Calu3 (cell line): Measurements from ENCODE around the gene SPIRE1. TPM values are rescaled to one million over a fixed set of nuclear protein-coding genes. Genes with fewer than 3 reads are reported as not detected.
"Not testable (repeated sequence)": the region's sequence is repeated elsewhere in the genome, so short reads cannot be mapped to it uniquely, and the experiment has no call there.

Experiments used
- BruUV-seq: library from RNA; stranded (reverse); fragments of 400-500 nt; replicated peaks from 2 replicates; lab custom pipeline; 2021; lab: Mats Ljungman, UMichigan
- CTCF ChIA-PET: fragments of 300-600 bp; sonication (Branson Sonifier 250); formaldehyde crosslinking; loops from one replicate; lab custom pipeline; 2022; ENCODE audit warnings: antibody characterized with exemption; lab: Charles Lee
- DNase-seq: peaks from one replicate; pipeline ENCODE4 v3.0.0; 2022
- H3K27ac Mint-ChIP-seq: one replicate; pipeline ENCODE4 v1.8.0; 2022; ENCODE audit warnings: mixed read lengths; ENCODE audit not compliant: unreplicated experiment
- H3K27me3 Mint-ChIP-seq: one replicate; pipeline ENCODE4 v1.8.0; 2022; ENCODE audit warnings: mixed read lengths; ENCODE audit not compliant: unreplicated experiment
- H3K36me3 Mint-ChIP-seq: one replicate; pipeline ENCODE4 v1.8.0; 2022; ENCODE audit warnings: mild to moderate bottlenecking, moderate library complexity, mixed read lengths; ENCODE audit not compliant: insufficient read depth, unreplicated experiment
- H3K4me1 Mint-ChIP-seq: one replicate; pipeline ENCODE4 v1.8.0; 2022; ENCODE audit warnings: mild to moderate bottlenecking, low read depth, mixed read lengths; ENCODE audit not compliant: unreplicated experiment
- H3K4me3 Mint-ChIP-seq: one replicate; pipeline ENCODE4 v1.8.0; 2022; ENCODE audit warnings: mild to moderate bottlenecking, low read depth, moderate library complexity, mixed read lengths; ENCODE audit not compliant: unreplicated experiment
- H3K9me3 Mint-ChIP-seq: one replicate; pipeline ENCODE4 v1.8.0; 2022; ENCODE audit warnings: low read depth, mixed read lengths; ENCODE audit not compliant: unreplicated experiment
- intact Hi-C: fragments of 100-400 bp; cut with micrococcal nuclease; formaldehyde crosslinking; loops from one replicate; pipeline ENCODE4 v1.10.0; 2022; ENCODE audit not compliant: unreplicated experiment
- total RNA-seq: library from RNA; stranded (reverse); gene quantifications from 2 replicates; pipeline ENCODE4 v1.2.3, GENCODE V29; 2022
- TF ChIP-seq, protein P1 (sequence below): fragments of 200-600 bp; IDR thresholded peaks from one replicate; pipeline ENCODE4 v1.8.0; 2022; ENCODE audit warnings: antibody characterized with exemption; ENCODE audit not compliant: unreplicated experiment

SPIRE1 gene
- total RNA-seq, 1 experiment from 2014 or later = 98.6 TPM

DNA sequence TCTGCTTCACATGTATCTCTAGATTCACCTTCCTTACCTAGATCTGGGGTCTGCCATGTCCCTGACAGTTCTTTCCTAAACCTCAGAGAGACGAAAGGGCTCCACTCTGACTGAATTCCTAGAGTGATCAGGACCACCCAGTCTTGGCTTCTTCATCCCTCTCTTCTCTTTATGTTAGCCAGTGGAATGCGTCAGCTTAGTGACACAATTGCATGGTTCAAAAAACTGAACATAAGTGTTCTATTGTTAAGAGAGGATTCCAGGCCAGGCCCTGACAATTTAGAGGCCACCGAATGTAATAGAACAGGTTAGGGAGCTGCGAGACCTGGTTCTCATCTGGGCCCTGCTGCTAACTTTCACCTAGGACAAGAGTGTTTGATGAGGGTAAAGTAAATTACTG lies 240.2 kb downstream of the SPIRE1 start:
- no TSS peak for BruUV-seq
- DNase-seq = no peak
- Mint-ChIP-seq H3K36me3 (peaks cover 17% of the 10 kb centered on the region), H3K27ac (no peak overlapping the region), H3K4me1 (no peaks in the 10 kb centered on the region), H3K9me3 (no peaks in the 10 kb centered on the region), H3K27me3 (no peaks in the 10 kb centered on the region), H3K4me3 (no peak overlapping the region)
- TF ChIP-seq, protein P1, sequence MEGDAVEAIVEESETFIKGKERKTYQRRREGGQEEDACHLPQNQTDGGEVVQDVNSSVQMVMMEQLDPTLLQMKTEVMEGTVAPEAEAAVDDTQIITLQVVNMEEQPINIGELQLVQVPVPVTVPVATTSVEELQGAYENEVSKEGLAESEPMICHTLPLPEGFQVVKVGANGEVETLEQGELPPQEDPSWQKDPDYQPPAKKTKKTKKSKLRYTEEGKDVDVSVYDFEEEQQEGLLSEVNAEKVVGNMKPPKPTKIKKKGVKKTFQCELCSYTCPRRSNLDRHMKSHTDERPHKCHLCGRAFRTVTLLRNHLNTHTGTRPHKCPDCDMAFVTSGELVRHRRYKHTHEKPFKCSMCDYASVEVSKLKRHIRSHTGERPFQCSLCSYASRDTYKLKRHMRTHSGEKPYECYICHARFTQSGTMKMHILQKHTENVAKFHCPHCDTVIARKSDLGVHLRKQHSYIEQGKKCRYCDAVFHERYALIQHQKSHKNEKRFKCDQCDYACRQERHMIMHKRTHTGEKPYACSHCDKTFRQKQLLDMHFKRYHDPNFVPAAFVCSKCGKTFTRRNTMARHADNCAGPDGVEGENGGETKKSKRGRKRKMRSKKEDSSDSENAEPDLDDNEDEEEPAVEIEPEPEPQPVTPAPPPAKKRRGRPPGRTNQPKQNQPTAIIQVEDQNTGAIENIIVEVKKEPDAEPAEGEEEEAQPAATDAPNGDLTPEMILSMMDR = no peak
- CTCF ChIA-PET = no interaction called here
- intact Hi-C loops = no loop called here

DNA sequence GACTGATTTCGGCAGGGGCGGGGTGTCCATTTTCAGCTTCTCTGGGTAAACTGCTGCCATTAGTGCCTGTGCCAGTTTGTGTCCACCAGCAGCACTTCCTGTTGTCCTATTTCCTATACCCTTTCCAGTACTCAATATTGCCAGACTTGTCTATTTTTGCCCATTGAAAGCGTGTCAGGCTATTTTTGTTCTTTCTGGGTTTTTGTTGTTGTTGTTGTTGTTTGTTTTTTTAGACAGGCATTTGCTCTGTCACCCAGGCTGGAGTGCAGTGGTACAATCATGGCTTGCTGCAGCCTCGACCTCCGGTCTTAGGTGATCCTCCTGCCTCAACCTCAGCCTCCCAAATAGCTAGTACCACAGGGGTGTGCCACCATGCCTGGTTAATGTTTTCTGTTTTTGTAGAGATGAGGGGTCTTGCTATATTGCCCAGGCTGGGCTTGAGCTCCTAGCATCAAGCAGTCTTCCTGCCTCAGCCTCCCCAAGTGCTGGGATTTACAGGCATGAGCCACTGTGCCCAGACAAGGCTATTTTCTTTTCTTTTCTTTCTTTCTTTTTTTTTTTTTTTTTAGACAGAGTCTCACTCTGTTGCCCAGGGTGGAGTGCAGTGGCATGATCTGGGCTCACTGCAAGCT lies 241.7 kb downstream of the SPIRE1 start:
- Mint-ChIP-seq H3K36me3 (peaks cover 22% of the 10 kb centered on the region), H3K27me3 (no peaks in the 10 kb centered on the region), H3K27ac (peak overlapping the region; percentile 1), H3K4me1 (no peaks in the 10 kb centered on the region), H3K9me3 (no peaks in the 10 kb centered on the region), H3K4me3 (no peak overlapping the region)
- CTCF ChIA-PET = interaction anchor here (0.7 kb wide), 2 partner anchors 15 to 24 kb away, joined by 3 to 5 read pairs; no protein-coding TSS in a partner anchor
- intact Hi-C loops = no loop called here
- TF ChIP-seq, protein P1 = no peak
- DNase-seq = no peak
- BruUV-seq = no TSS peak

DNA sequence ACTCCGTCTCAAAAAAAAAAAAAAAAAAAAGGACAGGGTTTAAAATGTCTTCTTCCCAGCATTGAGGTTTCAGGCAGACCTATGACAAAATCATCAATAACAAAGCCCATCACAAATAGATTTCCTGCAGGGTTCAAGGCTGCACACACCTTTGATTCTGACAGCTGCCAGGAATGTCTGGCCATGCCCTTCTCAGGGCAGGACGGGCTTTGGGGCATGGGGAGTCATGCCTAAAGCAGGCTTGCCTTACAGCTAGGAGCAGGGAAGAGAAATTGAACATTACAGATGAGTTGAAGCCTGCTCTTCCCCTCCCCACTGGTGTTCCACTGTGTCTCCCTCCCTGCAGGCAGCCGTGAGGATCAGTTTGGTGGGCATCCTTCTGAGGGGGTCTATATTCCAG lies 246.5 kb downstream of the SPIRE1 start:
- Mint-ChIP-seq H3K36me3 (peaks cover 24% of the 10 kb centered on the region), H3K4me1 (no peaks in the 10 kb centered on the region), H3K4me3 (no peak overlapping the region), H3K27me3 (peaks cover 5% of the 10 kb centered on the region), H3K9me3 (no peaks in the 10 kb centered on the region), H3K27ac (no peak overlapping the region)
- no peak for DNase-seq
- CTCF ChIA-PET = interaction anchor here (0.7 kb wide), 1 partner anchor 97 kb away, joined by 3 read pairs; no protein-coding TSS in a partner anchor
- intact Hi-C loops = no loop called here
- TF ChIP-seq, protein P1 = no peak
- BruUV-seq = no TSS peak

DNA sequence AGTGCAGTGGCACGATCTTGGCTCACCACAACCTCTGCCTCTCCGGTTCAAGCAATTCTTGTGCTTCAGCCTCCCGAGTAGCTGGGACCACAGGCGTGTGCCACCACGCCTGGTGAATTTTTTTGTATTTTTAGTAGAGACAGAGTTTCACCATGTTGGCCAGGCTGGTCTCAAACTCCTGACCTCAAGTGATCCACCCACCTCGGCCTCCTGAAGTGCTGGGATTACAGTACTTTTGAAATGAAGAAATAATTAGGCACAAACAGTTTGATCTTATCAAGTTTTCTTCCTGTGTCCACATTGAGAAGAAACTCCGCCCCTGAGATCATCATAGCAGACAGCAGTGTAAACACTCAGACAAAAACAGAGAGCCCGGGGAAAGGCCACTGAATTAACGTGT lies 247.2 kb downstream of the SPIRE1 start:
- peaks cover 12% of the 10 kb centered on the region for H3K27me3 Mint-ChIP-seq
- H3K4me3 Mint-ChIP-seq, H3K9me3 Mint-ChIP-seq, DNase-seq, BruUV-seq, intact Hi-C loops, CTCF ChIA-PET, H3K4me1 Mint-ChIP-seq, H3K27ac Mint-ChIP-seq: not testable (repeated sequence)
- H3K36me3 Mint-ChIP-seq = peaks cover 24% of the 10 kb centered on the region

DNA sequence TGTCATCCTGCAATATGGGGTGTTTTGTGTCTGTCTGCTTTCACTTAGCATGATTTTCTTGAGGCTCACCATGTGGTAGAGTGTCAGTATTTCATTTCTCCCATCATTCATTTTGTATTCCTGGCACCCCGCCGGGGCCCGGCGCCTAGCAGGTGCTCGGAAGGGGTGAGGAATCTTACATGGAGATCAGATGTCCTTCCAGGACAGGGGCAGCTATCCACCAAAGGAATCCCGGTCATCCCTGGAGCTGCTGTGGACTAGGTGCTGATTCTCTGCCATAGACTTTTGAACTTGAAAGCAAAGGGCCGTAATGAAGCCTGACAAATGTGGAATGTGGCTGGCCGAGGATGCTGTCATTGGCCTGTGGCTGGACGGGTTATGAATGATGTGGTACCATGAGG lies 247.8 kb downstream of the SPIRE1 start:
- Mint-ChIP-seq H3K27me3 (peaks cover 19% of the 10 kb centered on the region), H3K4me3 (no peak overlapping the region), H3K27ac (no peak overlapping the region), H3K9me3 (no peaks in the 10 kb centered on the region), H3K36me3 (peaks cover 24% of the 10 kb centered on the region), H3K4me1 (no peaks in the 10 kb centered on the region)
- TF ChIP-seq, protein P1 = no peak
- CTCF ChIA-PET = no interaction called here
- DNase-seq = no peak
- no TSS peak for BruUV-seq
- intact Hi-C loops = no loop called here
